CD8-positive, alpha-beta memory T cell (primary cell): ENCODE data around the gene ARMC2. TPM values are rescaled to one million over a fixed set of nuclear protein-coding genes. Genes with fewer than 3 reads are reported as not detected.

Experiments
- CTCF ChIA-PET: fragments of 350-600 bp; sonication (Branson Sonifier 250); formaldehyde crosslinking; loops from one replicate; lab custom pipeline; 2021; ENCODE audit warnings: antibody characterized with exemption; lab: Charles Lee
- POLR2A ChIA-PET: fragments of 350-600 bp; sonication (Branson Sonifier 250); formaldehyde crosslinking; loops from one replicate; lab custom pipeline; 2021; ENCODE audit warnings: antibody characterized with exemption; lab: Charles Lee
- DNase-seq, 5 donors: peaks; one replicate each; pipeline versions ENCODE4 v3.0.0 to v3.0.0-alpha.2; 2020 to 2022; ENCODE audit warnings: mixed read lengths in 1 of 5
- H3K27ac ChIP-seq: one replicate; pipeline ENCODE4 v1.7.0; 2013; ENCODE audit warnings: low read depth, mild to moderate bottlenecking, low read length, moderate library complexity
- H3K27me3 ChIP-seq: 2 replicates; pipeline ENCODE4 v1.7.0; 2013; ENCODE audit warnings: low read length, mild to moderate bottlenecking; ENCODE audit not compliant: insufficient read depth, poor library complexity, severe bottlenecking
- H3K36me3 ChIP-seq: 2 replicates; pipeline ENCODE4 v1.7.0; 2013; ENCODE audit warnings: mild to moderate bottlenecking, low read length, moderate library complexity; ENCODE audit not compliant: insufficient read depth
- H3K4me1 ChIP-seq: 2 replicates; pipeline ENCODE4 v1.7.0; 2013; ENCODE audit warnings: mild to moderate bottlenecking, low read length, moderate library complexity; ENCODE audit not compliant: insufficient read depth
- H3K4me3 ChIP-seq: 2 replicates; pipeline ENCODE4 v1.7.0; 2013; ENCODE audit warnings: mild to moderate bottlenecking, low read length
- H3K9me3 ChIP-seq: 2 replicates; pipeline ENCODE4 v1.7.0; 2013; ENCODE audit warnings: mild to moderate bottlenecking, low read length
- H3K27ac Mint-ChIP-seq, 8 donors: one replicate each; pipeline ENCODE4 v1.8.0; 2020 to 2021; ENCODE audit warnings: mixed read lengths in 8 of 8, mild to moderate bottlenecking in 6 of 8, inconsistent platforms in 3 of 8, moderate library complexity in 3 of 8
- H3K27me3 Mint-ChIP-seq, 2 donors: one replicate each; pipeline ENCODE4 v1.8.0; 2020 to 2021; ENCODE audit warnings: mixed read lengths in 2 of 2, mild to moderate bottlenecking in 1 of 2, moderate library complexity in 1 of 2
- H3K36me3 Mint-ChIP-seq, 3 donors: one replicate each; pipeline ENCODE4 v1.8.0; 2020 to 2021; ENCODE audit warnings: mixed read lengths in 3 of 3, inconsistent platforms in 1 of 3, mild to moderate bottlenecking in 1 of 3
- H3K4me1 Mint-ChIP-seq, 3 donors: one replicate each; pipeline ENCODE4 v1.8.0; 2020 to 2021; ENCODE audit warnings: mixed read lengths in 3 of 3, inconsistent platforms in 1 of 3, mild to moderate bottlenecking in 1 of 3
- H3K4me3 Mint-ChIP-seq, 7 donors: one replicate each; pipeline ENCODE4 v1.8.0; 2020 to 2021; ENCODE audit warnings: mixed read lengths in 7 of 7, mild to moderate bottlenecking in 6 of 7, moderate library complexity in 4 of 7, inconsistent platforms in 2 of 7
- H3K9me3 Mint-ChIP-seq, 5 donors: one replicate each; pipeline ENCODE4 v1.8.0; 2020 to 2022; ENCODE audit warnings: mixed read lengths in 5 of 5, mild to moderate bottlenecking in 3 of 5, moderate library complexity in 2 of 5, inconsistent platforms in 1 of 5
- polyA plus RNA-seq: library from polyadenylated mRNA; unstranded; fragments of 300-500 nt; fragmentation: Illumina TruSeq; gene quantifications from one replicate; pipeline ENCODE4 v1.2.3, GENCODE V29; 2021
- total RNA-seq, 2 experiments: library from RNA; stranded (reverse); gene quantifications; one replicate each; pipeline ENCODE4 v1.2.3, GENCODE V29; 2021

ARMC2 gene
- total and polyA plus RNA-seq, 3 experiments from 2014 or later, result 6.1 to 6.7 (median 6.2) TPM

- CTCF ChIA-PET, result interaction anchor here (0.7 to 2.7 kb wide), 20 partner anchors 8 to 295 kb away, joined by 3 to 14 read pairs (median 4); partner anchors contain the start of gene ARMC2
- no peaks in the 10 kb centered on the region for H3K36me3 Mint-ChIP-seq
- POLR2A ChIA-PET, result no interaction called here
- H3K9me3 ChIP-seq, result no peaks in the 10 kb centered on the region
- H3K27me3 ChIP-seq, result no peaks in the 10 kb centered on the region
- no peak overlapping the region for H3K4me3 Mint-ChIP-seq
- peak overlapping the region in 2 of 8 donors; percentile 42 to 83 for H3K27ac Mint-ChIP-seq
- peaks cover 12% of the 10 kb centered on the region for H3K4me1 ChIP-seq
- peaks cover 32 to 44% (median 34%) of the 10 kb centered on the region in 3 donors for H3K4me1 Mint-ChIP-seq
- no peaks in the 10 kb centered on the region for H3K36me3 ChIP-seq
- H3K27ac ChIP-seq, result no peak overlapping the region
- no peak for DNase-seq
- H3K27me3 Mint-ChIP-seq, result peaks cover 0 to 8% of the 10 kb centered on the region in 2 donors
- H3K9me3 Mint-ChIP-seq, result no peaks in the 10 kb centered on the region
- H3K4me3 ChIP-seq, result no peak overlapping the region
Measured at GRCh38 chr6:108836061-108836460, 12.2 kb upstream of the ARMC2 start.

GRCh38 chr6:108837236-108837971, 10.8 kb upstream of the ARMC2 start:
- Mint-ChIP-seq H3K27me3 (peaks cover 0 to 5% of the 10 kb centered on the region in 2 donors), H3K36me3 (no peaks in the 10 kb centered on the region), H3K9me3 (no peaks in the 10 kb centered on the region), H3K4me1 (peaks cover 32 to 44% (median 34%) of the 10 kb centered on the region in 3 donors), H3K27ac (peak overlapping the region in 6 of 8 donors; percentile 59 to 96 (median 78)), H3K4me3 (peak overlapping the region in 5 of 7 donors; percentile 1 to 74 (median 23))
- DNase-seq, result peak in 1 of 5 donors; percentile 17
- Histone ChIP-seq H3K9me3 (no peaks in the 10 kb centered on the region), H3K27me3 (no peaks in the 10 kb centered on the region), H3K27ac (no peak overlapping the region), H3K4me3 (no peak overlapping the region), H3K36me3 (no peaks in the 10 kb centered on the region), H3K4me1 (peaks cover 12% of the 10 kb centered on the region)
- CTCF ChIA-PET, result interaction anchor here (1.1 to 1.6 kb wide), 3 partner anchors 10 to 295 kb away, joined by 4 to 5 read pairs (median 5); partner anchors contain the start of gene ARMC2
- POLR2A ChIA-PET, result no interaction called here

- H3K27ac Mint-ChIP-seq, result peak overlapping the region in 6 of 8 donors; percentile 55 to 96 (median 74)
- peaks cover 32 to 44% (median 34%) of the 10 kb centered on the region in 3 donors for H3K4me1 Mint-ChIP-seq
- no peak for DNase-seq
- ChIA-PET POLR2A (no interaction called here), CTCF (interaction anchor here (1.1 to 1.6 kb wide), 3 partner anchors 9 to 296 kb away, joined by 4 to 5 read pairs (median 5); partner anchors contain the start of gene ARMC2)
- peak overlapping the region in 3 of 7 donors; percentile 1 to 74 (median 7) for H3K4me3 Mint-ChIP-seq
- H3K36me3 Mint-ChIP-seq, result no peaks in the 10 kb centered on the region
- Histone ChIP-seq H3K27ac (no peak overlapping the region), H3K4me3 (no peak overlapping the region), H3K27me3 (no peaks in the 10 kb centered on the region), H3K9me3 (no peaks in the 10 kb centered on the region), H3K4me1 (peaks cover 12% of the 10 kb centered on the region), H3K36me3 (no peaks in the 10 kb centered on the region)
- peaks cover 0 to 5% of the 10 kb centered on the region in 2 donors for H3K27me3 Mint-ChIP-seq
- H3K9me3 Mint-ChIP-seq, result no peaks in the 10 kb centered on the region
Measured at GRCh38 chr6:108838101-108838717, 10.0 kb upstream of the ARMC2 start.

GRCh38 chr6:108839083-108839642, 9.1 kb upstream of the ARMC2 start:
- no peak overlapping the region for H3K27ac ChIP-seq
- H3K36me3 Mint-ChIP-seq, result no peaks in the 10 kb centered on the region
- peak overlapping the region in 3 of 8 donors; percentile 27 to 43 (median 36) for H3K27ac Mint-ChIP-seq
- H3K4me1 ChIP-seq, result peaks cover 12% of the 10 kb centered on the region
- H3K4me1 Mint-ChIP-seq, result peaks cover 32 to 44% (median 34%) of the 10 kb centered on the region in 3 donors
- no peak overlapping the region for H3K4me3 ChIP-seq
- DNase-seq, result no peak
- ChIA-PET CTCF (no interaction called here), POLR2A (no interaction called here)
- no peaks in the 10 kb centered on the region for H3K9me3 Mint-ChIP-seq
- H3K27me3 ChIP-seq, result no peaks in the 10 kb centered on the region
- no peaks in the 10 kb centered on the region for H3K9me3 ChIP-seq
- no peaks in the 10 kb centered on the region for H3K36me3 ChIP-seq
- peaks cover 0 to 9% of the 10 kb centered on the region in 2 donors for H3K27me3 Mint-ChIP-seq
- no peak overlapping the region for H3K4me3 Mint-ChIP-seq

GRCh38 chr6:108840919-108841318, 7.3 kb upstream of the ARMC2 start:
- ChIA-PET CTCF (no interaction called here), POLR2A (no interaction called here)
- H3K36me3 ChIP-seq, result no peaks in the 10 kb centered on the region
- no peaks in the 10 kb centered on the region for H3K27me3 ChIP-seq
- Mint-ChIP-seq H3K36me3 (no peaks in the 10 kb centered on the region), H3K4me1 (peaks cover 26 to 36% (median 29%) of the 10 kb centered on the region in 3 donors), H3K27me3 (peaks cover 0 to 7% of the 10 kb centered on the region in 2 donors), H3K9me3 (no peaks in the 10 kb centered on the region), H3K4me3 (no peak overlapping the region), H3K27ac (no peak overlapping the region)
- no peak for DNase-seq
- no peak overlapping the region for H3K4me3 ChIP-seq
- peaks cover 12% of the 10 kb centered on the region for H3K4me1 ChIP-seq
- no peak overlapping the region for H3K27ac ChIP-seq
- no peaks in the 10 kb centered on the region for H3K9me3 ChIP-seq

GRCh38 chr6:108841377-108841855, 6.8 kb upstream of the ARMC2 start:
- Histone ChIP-seq H3K36me3 (no peaks in the 10 kb centered on the region), H3K27ac (no peak overlapping the region), H3K9me3 (no peaks in the 10 kb centered on the region), H3K27me3 (no peaks in the 10 kb centered on the region), H3K4me1 (peaks cover 12% of the 10 kb centered on the region), H3K4me3 (no peak overlapping the region)
- POLR2A ChIA-PET, result no interaction called here
- H3K9me3 Mint-ChIP-seq, result no peaks in the 10 kb centered on the region
- peaks cover 0 to 7% of the 10 kb centered on the region in 2 donors for H3K27me3 Mint-ChIP-seq
- H3K36me3 Mint-ChIP-seq, result no peaks in the 10 kb centered on the region
- DNase-seq, result no peak
- CTCF ChIA-PET, result no interaction called here
- no peak overlapping the region for H3K4me3 Mint-ChIP-seq
- H3K4me1 Mint-ChIP-seq, result peaks cover 26 to 32% (median 29%) of the 10 kb centered on the region in 3 donors
- H3K27ac Mint-ChIP-seq, result no peak overlapping the region

GRCh38 chr6:108844135-108844534, 4.1 kb upstream of the ARMC2 start:
- no peaks in the 10 kb centered on the region for H3K27me3 ChIP-seq
- H3K9me3 ChIP-seq, result no peaks in the 10 kb centered on the region
- ChIA-PET CTCF (interaction anchor here (1.2 to 1.5 kb wide), 3 partner anchors 8 to 58 kb away, joined by 3 to 5 read pairs (median 4); no protein-coding TSS in a partner anchor), POLR2A (interaction anchor here (0.5 kb wide), 1 partner anchor 51 kb away, joined by 3 read pairs; no protein-coding TSS in a partner anchor)
- H3K4me1 Mint-ChIP-seq, result peaks cover 14 to 21% (median 20%) of the 10 kb centered on the region in 3 donors
- peaks cover 0 to 4% of the 10 kb centered on the region in 2 donors for H3K27me3 Mint-ChIP-seq
- peaks cover 0 to 2% (median 0%) of the 10 kb centered on the region in 3 donors for H3K36me3 Mint-ChIP-seq
- H3K27ac ChIP-seq, result no peak overlapping the region
- peaks cover 6% of the 10 kb centered on the region for H3K4me1 ChIP-seq
- H3K9me3 Mint-ChIP-seq, result no peaks in the 10 kb centered on the region
- no peak overlapping the region for H3K4me3 Mint-ChIP-seq
- no peak for DNase-seq
- H3K4me3 ChIP-seq, result no peak overlapping the region
- H3K36me3 ChIP-seq, result no peaks in the 10 kb centered on the region
- H3K27ac Mint-ChIP-seq, result no peak overlapping the region
